GM12892 (cell line): ENCODE measurements around the gene IL24.

Experiments
- POLR2A ChIP-seq: IDR thresholded peaks from 2 replicates; pipeline ENCODE4 v1.6.1; 2011; ENCODE audit warnings: low read depth, low read length, control low read depth
- POLR2AphosphoS5 ChIP-seq: IDR thresholded peaks from 2 replicates; pipeline ENCODE4 v1.6.1; 2011; ENCODE audit warnings: low read depth, low read length, control low read depth
- TAF1 ChIP-seq: IDR thresholded peaks from 2 replicates; pipeline ENCODE4 v1.6.1; 2011; ENCODE audit warnings: low read depth, mild to moderate bottlenecking, control low read depth, low read length, borderline replicate concordance

- TF ChIP-seq POLR2AphosphoS5 (no peak), POLR2A (no peak), TAF1 (no peak)
Observed at GRCh38 chr1:206925106-206925736, 28.0 kb downstream of the IL24 start.
